SKM-1 (cell line): Measurements from ENCODE around the gene PPP1CA.
A peak's percentile ranks its signal among the peaks of the same experiment; 100 is the strongest.

Experiments used
- DNase-seq: peaks from one replicate; lab custom pipeline; 2025; ENCODE audit not compliant: unreplicated experiment; lab: John Stamatoyannopoulos, UW

The PPP1CA gene

DNA sequence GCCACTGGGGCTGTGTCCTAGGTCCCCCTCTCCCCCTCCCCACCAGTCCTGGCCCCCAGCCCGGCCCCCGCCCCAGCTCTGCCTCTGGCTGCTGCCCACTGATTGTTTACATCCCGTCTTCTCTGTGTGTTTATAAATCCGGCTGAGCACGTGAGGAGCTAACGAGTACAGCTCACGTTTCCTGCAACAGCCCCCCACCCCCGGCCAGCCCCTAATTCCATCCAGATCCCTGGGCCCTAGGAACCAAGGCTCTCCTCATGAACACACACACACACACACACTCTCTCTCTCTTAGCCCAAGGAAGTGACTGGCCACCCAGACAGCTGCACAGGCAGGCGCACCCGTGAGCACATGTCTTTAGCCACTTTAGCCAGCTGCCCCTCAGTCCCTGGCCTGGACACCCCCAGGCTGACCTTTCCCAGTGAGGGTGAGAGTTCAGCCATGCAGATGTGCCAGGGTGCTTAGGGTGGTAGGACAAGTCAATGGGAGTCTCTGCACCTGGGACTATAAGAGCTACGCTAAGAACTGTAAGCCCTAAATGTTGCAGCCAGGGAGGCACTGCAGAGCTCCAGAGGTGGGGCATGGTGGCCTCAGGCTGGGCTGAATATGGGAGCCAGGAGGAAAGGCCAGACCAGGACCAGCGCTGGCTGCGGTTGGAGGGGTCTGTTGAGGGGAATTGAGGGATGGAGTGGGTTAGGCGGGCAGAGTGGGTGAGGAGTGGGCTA is 31.1 kb downstream of the PPP1CA start:
- no peak for DNase-seq

DNA sequence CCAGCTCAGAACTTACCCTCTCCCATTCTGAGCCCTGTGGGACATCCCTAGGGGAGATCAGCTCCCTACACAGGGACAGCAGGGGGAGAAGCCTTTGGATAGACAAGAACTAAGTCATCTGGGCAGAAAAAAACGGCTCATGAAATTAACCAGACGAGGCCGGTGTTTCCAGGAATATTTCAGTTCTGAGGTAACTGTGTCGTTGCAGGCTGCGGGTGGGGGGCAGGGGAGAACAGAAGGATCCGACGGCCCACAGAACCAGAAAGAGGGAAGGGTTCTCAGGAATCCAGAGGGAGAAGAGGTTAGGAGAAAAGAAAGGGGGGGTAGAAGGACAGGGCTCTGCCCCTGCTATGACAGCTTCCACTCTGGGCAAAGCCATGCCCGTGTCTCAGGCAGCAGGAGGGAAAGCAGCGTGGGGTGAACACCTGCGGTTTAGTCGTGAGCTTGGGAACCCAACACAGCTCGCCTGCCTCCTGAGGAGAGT is 31.8 kb downstream of the PPP1CA start:
- no peak for DNase-seq

DNA sequence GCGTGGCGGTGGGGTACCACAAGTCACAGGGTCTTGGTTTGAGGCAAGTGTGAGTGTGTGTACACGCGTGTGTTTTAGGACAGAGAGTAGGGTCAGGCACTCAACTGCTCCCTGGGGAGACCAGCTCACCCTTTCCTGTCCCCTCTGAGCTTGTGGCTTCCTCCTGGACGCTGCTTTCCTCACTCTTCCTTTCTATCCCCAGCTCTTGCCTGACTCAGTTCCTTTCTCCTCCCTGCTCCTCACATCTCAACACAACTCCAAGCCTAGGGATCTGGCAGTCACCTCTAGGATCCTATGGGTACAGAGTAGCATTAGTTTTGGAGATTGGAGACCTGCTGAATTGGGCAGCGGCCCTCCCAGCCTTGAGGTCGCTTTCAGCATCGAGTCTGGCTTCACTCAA is 32.4 kb downstream of the PPP1CA start:
- DNase-seq: no peak

DNA sequence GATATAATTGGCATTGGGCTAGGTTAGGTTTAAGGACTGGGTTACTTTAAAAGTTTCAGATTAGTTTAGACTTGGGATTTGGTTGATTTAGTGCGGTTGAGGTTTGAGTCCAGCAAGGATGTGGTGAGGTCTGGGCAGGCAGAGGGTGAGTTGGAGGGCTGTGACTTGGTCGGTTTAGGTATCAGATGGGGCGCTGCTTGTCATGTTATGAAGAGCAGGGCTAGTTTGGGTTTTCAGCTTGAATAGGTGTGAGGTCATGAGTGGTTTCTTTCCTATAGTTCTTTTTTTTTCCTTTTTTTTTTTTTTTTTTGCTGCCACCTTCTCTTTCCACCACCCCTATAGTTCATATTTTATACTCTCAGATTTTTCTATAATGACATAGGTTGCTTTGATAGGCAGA is 33.0 kb downstream of the PPP1CA start:
- DNase-seq: no peak

DNA sequence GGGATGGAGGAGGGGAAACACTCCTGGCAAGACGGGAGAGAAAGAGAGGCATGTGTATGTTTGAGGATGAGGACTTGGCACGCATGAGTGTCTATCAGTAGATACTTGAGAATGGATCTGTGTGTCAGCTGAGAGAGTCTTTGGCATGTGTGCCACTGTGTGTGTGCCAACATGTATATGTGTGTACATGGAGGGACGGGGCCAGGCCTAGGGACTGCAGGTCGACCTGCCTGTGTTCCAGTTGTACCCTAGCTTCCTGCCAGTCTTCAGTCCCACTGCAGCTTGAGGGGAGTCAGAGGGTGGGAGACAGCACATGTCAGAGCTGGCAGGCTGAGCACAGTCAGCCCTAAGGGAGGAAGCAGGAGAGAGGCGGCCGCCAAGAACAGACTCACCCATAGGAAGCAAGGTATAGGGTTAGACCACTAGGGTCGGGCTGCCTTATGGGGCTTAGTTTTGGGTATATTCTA is 33.9 kb downstream of the PPP1CA start:
- no peak for DNase-seq

DNA sequence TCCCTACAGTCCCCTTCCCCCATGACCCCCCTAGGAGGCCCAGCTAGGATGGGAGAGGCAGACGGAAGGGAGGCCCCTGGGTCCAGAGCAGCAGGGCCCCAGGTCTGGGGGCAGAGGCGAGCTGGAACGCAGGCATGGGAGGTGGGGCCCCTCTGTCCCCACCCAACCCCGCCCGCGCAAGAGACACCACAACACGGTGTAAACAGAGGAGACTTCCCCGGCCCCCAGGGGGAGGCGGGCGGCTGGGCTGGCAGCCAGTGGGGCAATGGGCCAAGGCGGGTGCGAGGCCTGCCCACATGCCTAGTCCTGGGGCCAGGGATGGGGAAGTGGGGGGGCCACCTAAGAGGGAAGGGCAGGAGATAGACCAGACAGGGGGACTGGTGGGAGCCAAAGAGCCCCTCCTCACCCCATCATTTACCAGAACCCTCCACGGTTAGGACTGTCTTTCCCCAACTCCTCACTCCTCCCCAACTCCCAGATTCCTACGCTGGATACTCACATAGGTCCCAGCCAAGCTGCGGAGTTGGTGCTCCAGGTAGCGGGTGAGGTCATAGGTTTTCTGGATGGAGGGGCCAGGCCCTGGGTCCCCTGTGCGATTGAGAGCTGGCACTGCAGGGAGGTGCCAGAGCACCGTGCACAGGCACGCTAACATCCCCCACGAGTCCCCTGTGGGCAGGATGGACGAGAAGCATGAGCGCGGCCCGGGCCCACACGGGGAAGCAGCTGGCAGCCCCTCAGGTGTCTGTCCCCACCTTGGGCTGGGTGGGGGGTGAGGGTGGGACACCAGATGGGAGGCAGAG is 34.5 kb downstream of the PPP1CA start:
- DNase-seq: no peak

DNA sequence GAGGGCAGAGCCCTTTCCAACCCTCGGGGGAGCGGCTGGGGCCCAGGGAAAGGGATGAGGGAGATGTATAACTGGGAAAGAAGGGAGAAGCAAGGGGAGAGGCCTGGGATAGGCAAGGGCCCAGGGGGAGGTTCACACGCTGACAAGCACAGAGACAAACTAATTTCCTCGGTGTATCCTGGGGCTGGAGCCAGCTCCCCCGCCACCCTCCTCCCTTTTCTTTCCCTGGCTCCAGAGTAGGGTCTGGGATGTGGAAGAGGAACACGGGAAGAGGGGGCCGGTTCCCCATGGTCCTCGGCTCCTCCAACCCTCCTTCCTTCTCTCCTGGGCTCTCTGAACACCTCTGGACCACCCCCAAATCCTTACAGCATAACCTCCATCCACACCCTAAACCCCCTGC is 35.1 kb downstream of the PPP1CA start:
- DNase-seq: no peak

DNA sequence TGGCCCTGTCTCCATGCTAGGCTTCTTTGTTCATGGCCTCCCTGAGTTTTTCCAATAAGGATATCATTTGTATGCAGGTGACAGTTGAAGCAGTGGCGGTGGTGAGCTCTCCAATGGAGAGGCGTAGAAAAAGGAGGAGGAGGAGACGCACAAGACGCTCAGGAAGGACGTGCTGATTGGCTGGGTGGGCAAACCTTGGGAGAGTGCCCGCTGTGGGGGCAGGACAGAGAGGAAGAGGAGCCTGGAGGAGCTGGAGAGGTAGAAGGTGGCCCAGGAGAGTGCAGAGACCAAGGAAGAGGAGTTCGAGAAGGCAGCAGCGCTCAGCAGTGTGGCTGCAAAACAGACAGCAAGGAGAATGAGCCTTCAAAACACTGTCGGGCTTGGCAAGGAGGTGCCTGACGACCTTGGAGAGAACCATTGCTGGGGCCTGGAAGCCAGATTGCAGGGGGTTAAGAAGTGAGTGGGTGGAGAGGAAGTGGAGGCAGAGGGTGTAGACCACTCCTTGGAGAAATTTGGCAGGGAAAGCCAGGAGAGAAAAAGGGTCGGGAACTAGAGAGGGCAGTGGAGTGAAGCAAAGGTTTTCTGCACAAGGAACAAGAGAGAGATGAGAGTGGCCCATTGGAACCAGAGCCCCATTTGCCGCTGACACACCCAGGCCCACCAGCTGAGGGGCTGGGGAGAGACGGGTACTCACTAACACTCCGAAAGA is 35.8 kb downstream of the PPP1CA start:
- no peak for DNase-seq

DNA sequence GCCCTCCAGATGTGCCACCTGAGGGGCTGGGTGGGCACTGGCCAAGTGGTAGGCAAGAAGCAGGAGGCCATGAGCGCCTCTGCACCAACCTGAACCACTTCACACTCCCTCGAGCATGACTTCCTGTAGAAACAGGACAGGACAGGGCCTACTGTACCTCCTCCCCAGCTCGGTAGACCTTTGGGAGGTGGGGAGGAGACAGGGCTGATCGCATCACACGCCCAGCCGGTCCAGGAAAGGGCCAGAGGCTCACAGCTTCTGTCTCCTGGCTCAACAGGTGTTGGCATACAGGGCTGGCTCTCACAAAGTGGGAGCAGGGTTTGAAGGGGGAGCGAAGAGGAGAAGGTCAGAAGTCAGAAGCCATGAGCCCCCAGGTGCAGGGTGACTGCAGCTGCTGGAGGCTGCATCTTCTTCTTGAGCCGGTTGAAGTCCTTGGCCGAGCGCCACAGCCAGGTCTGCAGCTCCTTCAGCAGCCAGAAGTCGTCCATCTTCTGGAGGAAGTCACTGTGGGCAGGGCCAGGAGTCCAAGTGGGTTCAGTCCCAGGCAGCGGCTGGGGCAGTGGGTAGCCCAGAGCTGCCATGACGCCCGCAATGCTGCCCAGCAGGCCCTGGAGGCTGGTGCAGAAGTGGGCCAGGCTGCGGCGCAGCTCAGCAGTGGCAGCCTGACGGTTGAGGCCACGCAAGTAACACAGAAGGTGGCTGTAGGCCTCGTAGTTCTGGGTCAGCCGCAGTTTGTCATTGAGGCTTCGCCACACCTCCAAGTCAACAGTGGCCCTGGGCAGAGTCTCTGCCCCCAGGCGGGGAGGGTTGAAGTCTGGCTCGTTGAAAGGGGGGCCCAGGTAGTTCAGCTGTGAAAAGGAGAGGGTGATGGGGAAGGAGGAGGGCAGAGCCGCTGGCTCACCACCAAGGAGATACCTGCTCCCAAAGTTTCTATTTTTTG is 36.6 kb downstream of the PPP1CA start:
- no peak for DNase-seq

DNA sequence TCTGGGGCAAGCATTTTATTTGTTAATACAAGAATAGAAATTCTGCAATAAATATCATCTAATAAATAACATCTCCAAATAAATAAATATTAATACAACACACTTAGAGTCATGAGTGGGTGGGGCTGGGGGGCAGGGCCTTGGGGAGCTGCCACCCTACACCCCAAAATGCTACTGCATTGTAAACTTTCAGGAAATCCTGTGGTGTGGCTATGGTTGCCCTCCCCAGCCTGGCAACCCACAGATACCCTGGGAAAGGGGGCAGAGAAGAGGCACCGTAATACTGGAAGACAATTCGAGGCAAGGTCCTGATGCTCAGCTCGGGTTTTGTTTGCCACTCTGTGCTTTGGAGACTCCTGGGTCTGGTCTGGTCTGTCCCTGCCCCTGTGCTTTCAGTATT is 37.5 kb downstream of the PPP1CA start:
- DNase-seq: no peak

DNA sequence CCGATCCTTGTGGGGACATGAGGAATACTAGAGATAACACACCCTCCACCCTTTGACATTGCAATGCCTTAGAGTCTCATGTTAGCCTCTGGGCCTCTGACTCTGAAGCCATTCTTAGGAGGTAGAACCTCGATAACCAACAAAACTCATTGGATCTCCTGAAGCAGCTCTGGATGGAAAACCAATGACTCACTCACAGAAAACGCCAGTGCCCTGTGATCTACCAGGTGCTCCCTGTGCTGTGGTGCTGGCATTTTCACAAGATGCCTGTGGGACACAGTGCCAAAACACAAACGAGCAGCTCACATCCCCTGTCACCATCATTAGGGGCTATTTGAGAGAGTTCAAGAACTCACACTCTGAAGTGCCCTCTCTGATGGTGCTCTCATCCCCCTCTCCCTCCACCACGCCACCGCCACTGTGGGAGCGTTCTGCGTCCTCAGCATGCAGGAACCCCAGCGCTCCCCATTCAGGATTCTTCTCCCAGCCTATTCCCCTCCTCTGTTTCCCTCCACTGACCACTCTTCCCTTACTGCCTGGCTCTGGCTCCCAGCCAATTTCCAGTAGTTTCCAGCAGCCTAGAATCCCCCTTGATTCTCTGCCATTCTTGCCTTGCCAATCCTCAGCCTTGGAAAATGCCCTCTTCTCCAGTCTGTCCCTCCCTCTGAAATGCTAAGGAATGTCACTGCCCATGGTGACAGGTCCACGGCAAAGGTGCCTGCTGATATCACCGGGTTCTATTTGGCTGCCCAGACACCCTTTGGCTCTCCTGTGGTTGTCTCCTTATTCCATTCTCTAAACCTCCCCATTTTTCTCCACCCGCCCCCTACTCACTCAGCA is 43.6 kb downstream of the PPP1CA start:
- no peak for DNase-seq

DNA sequence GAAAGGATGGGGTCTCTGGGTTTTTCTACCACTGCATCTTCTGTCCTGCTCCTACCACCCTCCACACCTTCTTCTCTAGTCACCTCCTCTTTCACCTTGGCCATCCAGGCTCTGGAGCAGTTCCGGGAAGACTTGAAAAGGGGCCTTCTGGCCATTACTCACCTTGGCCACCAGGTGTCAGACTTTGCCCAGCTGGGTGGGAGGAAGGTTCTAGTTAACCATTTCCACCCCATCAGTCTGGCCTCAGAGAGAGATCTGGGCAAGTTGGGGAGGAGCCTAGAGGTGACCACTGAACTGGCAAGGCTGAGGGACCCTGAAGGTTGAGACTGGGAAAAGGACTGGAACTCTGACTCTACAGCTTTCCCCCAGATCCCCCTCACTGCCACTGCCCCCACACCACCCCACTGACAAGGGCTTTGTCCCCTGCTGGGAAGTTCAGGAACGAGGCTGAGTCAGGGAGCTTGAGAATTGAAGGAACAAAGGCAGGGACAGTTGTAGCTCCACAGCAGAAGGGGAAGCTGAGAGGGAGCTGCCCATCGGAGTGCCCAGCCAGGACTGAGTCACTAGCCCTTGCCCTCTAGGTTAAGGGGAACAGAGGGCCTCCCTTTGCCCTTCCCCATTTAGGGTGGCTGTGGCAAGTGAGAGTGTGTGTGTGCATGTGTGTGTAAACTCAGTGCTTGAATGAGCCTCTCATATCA is 44.6 kb downstream of the PPP1CA start:
- peak; percentile 86 for DNase-seq

DNA sequence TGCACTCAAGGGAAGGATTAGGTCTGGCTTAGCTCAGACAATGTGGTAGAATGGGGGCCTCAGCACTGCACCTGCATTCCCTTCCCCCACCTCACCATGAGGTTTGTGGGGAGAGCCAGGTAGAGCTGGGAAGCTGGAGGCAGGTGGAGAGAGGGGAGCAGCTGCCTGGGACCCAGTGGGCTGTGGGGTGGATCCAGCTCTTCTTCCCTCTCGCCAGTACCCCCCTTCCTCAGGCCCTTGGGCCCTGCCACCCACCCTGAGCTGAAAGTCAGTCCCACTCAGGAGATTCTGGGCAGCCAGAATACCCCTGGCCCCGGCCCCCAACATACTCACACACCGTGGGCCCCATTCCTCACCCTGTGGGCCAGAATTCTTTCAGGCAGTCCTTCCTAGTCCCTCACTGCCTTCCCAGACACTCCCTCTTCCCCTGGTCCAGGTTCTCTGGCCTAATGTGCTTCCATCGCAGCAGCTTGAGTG is 45.2 kb downstream of the PPP1CA start:
- no peak for DNase-seq

DNA sequence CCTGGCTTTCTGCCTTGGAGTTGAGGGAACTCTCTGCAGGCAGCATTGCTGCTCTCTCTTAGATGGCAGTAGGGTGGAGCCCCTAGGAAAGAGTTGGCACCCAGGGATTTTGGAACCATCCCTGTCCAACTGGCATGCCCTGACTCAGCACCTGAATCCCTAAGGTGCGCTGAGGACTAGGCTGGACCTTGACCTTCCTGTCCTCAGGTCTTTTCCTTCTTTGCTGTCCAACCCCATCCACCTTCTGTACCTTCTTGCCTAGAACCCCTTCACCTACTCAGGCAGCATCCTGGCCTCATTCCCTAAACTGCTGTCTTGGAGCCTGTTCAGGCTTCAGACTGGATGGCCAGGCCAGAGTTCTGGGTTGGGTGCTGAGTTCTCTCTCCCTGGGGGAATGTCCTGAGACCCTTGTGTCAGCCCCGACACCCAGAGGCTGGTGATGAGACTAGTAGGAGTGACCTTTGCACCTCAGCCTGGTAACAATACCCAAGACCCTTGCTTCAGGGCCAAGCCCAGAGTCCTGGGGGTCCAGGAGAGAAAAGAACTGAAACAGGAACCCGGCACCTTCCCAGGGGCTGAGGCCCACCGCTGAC is 45.8 kb downstream of the PPP1CA start:
- no peak for DNase-seq

DNA sequence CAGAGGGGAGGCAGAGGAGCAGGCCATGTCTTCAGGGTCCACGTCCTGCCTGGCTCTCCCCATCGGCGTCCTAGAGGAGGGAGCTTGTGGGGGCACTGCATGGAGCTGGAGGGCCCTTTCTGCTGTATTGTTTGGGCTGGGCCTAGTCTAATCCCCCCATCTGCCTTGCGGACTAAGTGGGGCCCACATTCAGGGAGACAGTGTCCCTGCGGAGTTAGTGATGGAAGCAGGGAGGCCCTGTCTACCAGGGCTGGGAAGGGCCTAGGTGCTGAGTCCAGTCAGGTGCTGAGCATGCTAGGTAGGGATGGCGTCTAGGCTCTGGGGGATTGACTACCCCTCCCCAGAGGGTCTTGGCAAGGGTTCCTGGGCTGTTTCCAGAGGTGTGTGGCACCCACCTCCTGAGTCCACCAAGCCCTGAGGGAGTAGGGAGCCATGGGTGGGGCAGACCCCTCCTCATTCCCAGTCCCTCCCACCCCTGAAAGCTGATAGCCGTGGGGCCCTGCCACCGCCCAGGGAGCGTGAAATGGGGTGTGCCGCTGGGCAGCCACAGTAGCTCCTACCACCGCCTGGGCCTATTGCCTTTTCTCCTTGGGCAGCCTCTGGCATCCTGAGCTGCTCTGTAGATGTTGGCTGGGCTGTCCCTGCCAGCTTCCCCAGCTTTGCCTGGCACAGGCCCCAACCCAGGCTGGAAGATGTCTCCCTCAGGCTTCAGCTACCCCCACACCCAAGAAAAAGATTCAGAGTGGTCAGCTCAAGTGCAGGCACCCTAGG is 46.5 kb downstream of the PPP1CA start:
- DNase-seq: no peak

DNA sequence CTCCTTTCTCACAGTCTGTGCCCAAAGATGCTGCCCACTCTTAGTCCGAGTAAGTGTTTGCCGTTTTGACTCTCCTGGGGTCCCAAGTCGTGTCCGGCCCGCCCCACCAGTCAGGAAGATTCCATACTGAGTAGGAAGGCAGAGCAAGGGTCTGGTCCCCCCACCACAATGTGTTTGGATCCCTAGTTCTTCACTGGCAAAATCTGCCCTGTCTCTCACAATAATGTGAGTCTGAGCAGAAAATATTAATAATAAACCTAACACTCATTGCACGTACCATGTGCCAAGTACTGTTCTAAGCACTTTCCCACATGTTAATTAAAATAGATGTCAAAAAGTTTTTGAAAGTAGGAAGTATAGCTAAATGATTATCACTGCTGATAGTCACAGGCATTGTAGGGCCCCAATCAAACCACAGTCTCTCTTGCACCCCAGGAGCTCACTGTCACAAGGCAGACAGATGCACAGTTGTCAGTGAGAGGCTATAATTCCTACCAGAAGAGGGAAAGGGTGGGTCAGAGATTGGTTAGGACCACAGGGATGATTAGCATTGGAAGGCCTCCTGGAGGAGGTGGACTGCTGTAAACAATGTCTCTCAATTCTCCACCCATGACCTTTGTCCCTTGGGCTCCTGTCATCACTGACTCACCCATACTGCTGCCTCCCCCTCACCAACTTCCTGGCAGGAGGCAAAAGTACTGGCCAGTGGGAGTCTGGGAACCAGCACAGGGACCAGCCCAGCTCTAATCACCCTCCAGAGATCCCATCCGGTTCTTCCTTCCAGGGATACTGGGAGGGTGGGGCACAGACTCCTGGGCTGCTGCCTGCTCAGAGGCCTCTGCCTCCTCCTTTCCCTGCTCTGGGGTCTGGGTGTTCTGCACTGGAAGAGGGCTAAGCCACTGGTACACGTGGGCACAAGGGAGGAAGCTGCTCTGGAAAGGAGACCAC is 47.3 kb downstream of the PPP1CA start:
- DNase-seq: no peak
